ENCODE results near the gene TBL1X.
"Not testable (repeated sequence)": the region's sequence is repeated elsewhere in the genome, so short reads cannot be mapped to it uniquely, and the experiment has no call there.

Gene TBL1X

GRCh38 chrX:9459186-9459748 lies 5.6 kb upstream of the TBL1X start:
- DNase-seq, result no peak

GRCh38 chrX:9461087-9461486 lies 3.8 kb upstream of the TBL1X start:
- no peak for DNase-seq

GRCh38 chrX:9462456-9462855 lies 2.4 kb upstream of the TBL1X start:
- DNase-seq, result no peak

- no peak for DNase-seq
These were observed 694 bp downstream of the TBL1X start for GRCh38 chrX:9465380-9466123.

GRCh38 chrX:9466124-9466495 lies 1.3 kb downstream of the TBL1X start:
- DNase-seq, result no peak

- DNase-seq, result no peak
These were observed 1.9 kb downstream of the TBL1X start for GRCh38 chrX:9466736-9467135.

GRCh38 chrX:9467146-9467545 lies 2.3 kb downstream of the TBL1X start:
- DNase-seq, result no peak

- no peak for DNase-seq
These were observed 2.9 kb downstream of the TBL1X start for GRCh38 chrX:9467751-9468150.

GRCh38 chrX:9471571-9471985 lies 6.7 kb downstream of the TBL1X start:
- DNase-seq, result no peak

GRCh38 chrX:9473708-9474107 lies 8.8 kb downstream of the TBL1X start:
- no peak for DNase-seq

- DNase-seq, result not testable (repeated sequence)
These were observed 10.6 kb downstream of the TBL1X start for GRCh38 chrX:9475417-9475816.

- no peak for DNase-seq
These were observed 11.1 kb downstream of the TBL1X start for GRCh38 chrX:9475984-9476383.

GRCh38 chrX:9476810-9477575 lies 12.1 kb downstream of the TBL1X start:
- no peak for DNase-seq

GRCh38 chrX:9482408-9482807 lies 17.6 kb downstream of the TBL1X start:
- no peak for DNase-seq

GRCh38 chrX:9482837-9483236 lies 18.0 kb downstream of the TBL1X start:
- no peak for DNase-seq

- no peak for DNase-seq
These were observed 18.5 kb downstream of the TBL1X start for GRCh38 chrX:9483376-9483775.

- DNase-seq, result no peak
These were observed 22.0 kb downstream of the TBL1X start for GRCh38 chrX:9486786-9487387.

GRCh38 chrX:9488586-9488985 lies 23.7 kb downstream of the TBL1X start:
- no peak for DNase-seq

GRCh38 chrX:9489234-9489633 lies 24.4 kb downstream of the TBL1X start:
- no peak for DNase-seq

GRCh38 chrX:9492901-9493300 lies 28.0 kb downstream of the TBL1X start:
- no peak for DNase-seq

- no peak for DNase-seq
These were observed 29.1 kb downstream of the TBL1X start for GRCh38 chrX:9493936-9494335.

- DNase-seq, result peak; percentile 1 to 7
These were observed 29.9 kb downstream of the TBL1X start for GRCh38 chrX:9494771-9495170.

GRCh38 chrX:9495496-9495895 lies 30.6 kb downstream of the TBL1X start:
- DNase-seq, result no peak

GRCh38 chrX:9498236-9498635 lies 33.4 kb downstream of the TBL1X start:
- no peak for DNase-seq

Measured in AML-193 (cell line).